ENCODE results near the gene MOXD1. TPM values are rescaled to one million over a fixed set of nuclear protein-coding genes. Genes with fewer than 3 reads are reported as not detected.

MOXD1 gene
- total and polyA plus RNA-seq, 12 donors = 4.8 to 66.3 (median 41.2) TPM

DNA sequence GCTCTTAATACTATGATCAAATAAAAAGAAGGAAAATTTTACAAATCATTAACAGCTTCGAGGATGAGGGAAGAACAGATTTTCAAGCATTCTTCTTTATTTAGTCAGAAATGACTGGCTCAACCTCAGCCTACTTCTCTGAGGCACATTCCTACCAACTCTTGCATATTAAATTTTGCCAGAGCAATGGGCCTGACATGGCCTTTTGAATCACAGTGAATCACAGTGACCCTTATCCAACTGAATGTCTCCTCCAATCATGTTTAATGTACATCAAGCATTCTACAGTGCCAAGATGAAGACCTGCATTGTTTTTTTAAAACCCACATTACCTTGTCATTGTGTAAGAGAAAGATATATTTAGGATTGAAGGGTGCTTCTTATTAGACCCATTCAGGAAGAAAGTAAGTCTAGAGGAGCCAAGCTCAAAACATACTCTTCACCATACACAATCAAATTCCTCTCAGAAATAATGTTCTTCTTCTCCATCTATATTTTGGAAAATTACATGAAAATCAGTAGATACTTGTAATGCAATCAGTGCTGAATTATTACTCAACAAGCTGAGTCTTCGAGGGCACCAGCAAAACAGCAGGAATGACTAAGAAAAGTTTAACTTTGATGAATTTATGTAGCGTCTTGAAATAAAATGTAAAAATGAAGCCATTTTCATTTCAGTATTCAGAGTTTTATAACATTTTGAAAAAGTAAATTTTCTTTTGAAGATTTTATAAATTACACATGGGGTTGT lies 44.1 kb upstream of the MOXD1 start:
- TF ChIP-seq, protein P1, sequence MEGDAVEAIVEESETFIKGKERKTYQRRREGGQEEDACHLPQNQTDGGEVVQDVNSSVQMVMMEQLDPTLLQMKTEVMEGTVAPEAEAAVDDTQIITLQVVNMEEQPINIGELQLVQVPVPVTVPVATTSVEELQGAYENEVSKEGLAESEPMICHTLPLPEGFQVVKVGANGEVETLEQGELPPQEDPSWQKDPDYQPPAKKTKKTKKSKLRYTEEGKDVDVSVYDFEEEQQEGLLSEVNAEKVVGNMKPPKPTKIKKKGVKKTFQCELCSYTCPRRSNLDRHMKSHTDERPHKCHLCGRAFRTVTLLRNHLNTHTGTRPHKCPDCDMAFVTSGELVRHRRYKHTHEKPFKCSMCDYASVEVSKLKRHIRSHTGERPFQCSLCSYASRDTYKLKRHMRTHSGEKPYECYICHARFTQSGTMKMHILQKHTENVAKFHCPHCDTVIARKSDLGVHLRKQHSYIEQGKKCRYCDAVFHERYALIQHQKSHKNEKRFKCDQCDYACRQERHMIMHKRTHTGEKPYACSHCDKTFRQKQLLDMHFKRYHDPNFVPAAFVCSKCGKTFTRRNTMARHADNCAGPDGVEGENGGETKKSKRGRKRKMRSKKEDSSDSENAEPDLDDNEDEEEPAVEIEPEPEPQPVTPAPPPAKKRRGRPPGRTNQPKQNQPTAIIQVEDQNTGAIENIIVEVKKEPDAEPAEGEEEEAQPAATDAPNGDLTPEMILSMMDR (IDR thresholded peaks at IDR 0.05) = no peak
- no peak for TF ChIP-seq POLR2A (IDR thresholded peaks at IDR 0.05)
- WGBS, 4 donors = 61 to 69% (median 63%) methylated on average over 3 of the region's 3 CpGs

DNA sequence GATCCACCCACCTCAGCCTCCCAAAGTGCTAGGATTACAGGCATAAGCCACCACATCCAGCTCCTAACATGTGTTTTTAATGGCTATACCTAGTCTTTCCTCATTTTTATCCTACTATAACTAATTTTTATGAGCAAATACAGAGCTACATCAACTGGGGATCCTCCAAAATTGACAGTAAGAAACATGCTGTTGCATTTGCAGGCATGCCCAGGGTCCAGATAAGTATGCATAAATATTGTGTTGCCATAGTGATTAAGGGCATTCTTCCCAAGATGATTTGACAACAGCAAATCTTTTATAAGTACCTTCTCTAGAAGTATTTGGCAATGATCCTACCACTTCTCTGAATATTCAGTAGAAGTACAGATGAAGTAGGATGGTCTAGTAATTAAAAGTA lies 41.9 kb upstream of the MOXD1 start:
- no peaks in the 10 kb centered on the region for H3K4me1 ChIP-seq (replicated peaks in 1 of 2)
- H3K4me3 ChIP-seq = no peak overlapping the region
- H3K9me3 ChIP-seq (replicated peaks in 1 of 3) = no peaks in the 10 kb centered on the region
- no peak overlapping the region for H3K27ac ChIP-seq
- H3K27me3 ChIP-seq = no peaks in the 10 kb centered on the region
- no peak for DNase-seq
- no peaks in the 10 kb centered on the region for H3K36me3 ChIP-seq (replicated peaks in 1 of 2)
- intact Hi-C loops (cut with DNase I) = no loop called here
- no peak for TF ChIP-seq POLR2A (IDR thresholded peaks at IDR 0.05)
- TF ChIP-seq, protein P1 (IDR thresholded peaks at IDR 0.05) = no peak

More for the DNA sequence above, 44.1 kb upstream of the MOXD1 start:
- H3K4me1 ChIP-seq (replicated peaks in 1 of 2) = no peaks in the 10 kb centered on the region
- H3K9me3 ChIP-seq (replicated peaks in 1 of 3) = no peaks in the 10 kb centered on the region
- H3K27me3 ChIP-seq = no peaks in the 10 kb centered on the region
- no peaks in the 10 kb centered on the region for H3K36me3 ChIP-seq (replicated peaks in 1 of 2)
- no peak for DNase-seq
- intact Hi-C loops (cut with DNase I) = no loop called here
- no peak overlapping the region for H3K4me3 ChIP-seq
- H3K27ac ChIP-seq = peak overlapping the region in 1 of 5 donors; percentile 21

DNA sequence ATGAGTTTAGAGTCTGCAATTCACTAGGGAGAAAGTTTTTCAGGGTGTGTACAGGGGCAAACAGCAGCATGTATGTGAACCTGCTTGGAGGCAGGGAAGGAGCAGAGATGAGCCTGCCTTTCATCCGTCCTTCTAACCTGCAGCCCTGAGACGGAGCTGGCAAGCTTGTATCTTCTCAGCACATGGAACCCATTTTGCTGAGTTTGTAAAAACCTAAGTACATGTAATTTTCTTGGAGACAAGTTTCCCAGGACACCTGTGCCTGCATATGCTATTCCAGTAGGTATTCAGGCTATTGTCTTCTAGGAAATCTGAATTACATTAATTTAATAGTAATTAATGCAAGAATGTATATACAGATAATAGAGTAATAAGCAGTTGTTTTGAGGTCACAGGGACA lies 28.8 kb upstream of the MOXD1 start:
- H3K27me3 ChIP-seq = no peaks in the 10 kb centered on the region
- 67 to 94% (median 76%) methylated on average over 2 of the region's 2 CpGs for WGBS, 4 donors
- H3K4me1 ChIP-seq (replicated peaks in 1 of 2) = no peaks in the 10 kb centered on the region
- H3K9me3 ChIP-seq (replicated peaks in 1 of 3) = no peaks in the 10 kb centered on the region
- TF ChIP-seq, protein P1 (IDR thresholded peaks at IDR 0.05) = no peak
- no peak for TF ChIP-seq POLR2A (IDR thresholded peaks at IDR 0.05)
- no peak overlapping the region for H3K27ac ChIP-seq
- intact Hi-C loops (cut with DNase I) = no loop called here
- H3K36me3 ChIP-seq (replicated peaks in 1 of 2) = no peaks in the 10 kb centered on the region
- no peak for DNase-seq
- no peak overlapping the region for H3K4me3 ChIP-seq

DNA sequence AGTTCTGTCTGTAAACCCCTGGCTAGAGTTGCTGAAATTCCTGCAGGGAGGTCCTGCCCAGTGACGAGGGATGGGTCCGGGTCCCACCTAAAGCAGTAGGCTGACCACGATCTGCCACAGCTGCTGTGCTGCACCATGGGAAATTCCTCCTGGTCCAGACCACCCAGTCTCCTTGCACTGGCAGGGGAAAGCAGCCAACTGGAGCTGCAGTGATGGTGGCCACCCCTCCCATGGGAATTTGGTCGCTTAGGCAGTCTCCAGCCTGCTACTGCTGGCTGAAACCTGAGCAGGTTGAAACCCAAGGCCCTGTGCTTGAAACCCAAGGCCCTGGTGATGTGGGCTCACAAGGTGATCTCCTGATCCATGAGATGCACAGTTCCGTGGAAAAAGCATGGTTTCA lies 23.9 kb upstream of the MOXD1 start:
- Histone ChIP-seq H3K4me1 (replicated peaks in 1 of 2) (no peaks in the 10 kb centered on the region), H3K4me3 (no peak overlapping the region), H3K36me3 (replicated peaks in 1 of 2) (no peaks in the 10 kb centered on the region), H3K27ac (no peak overlapping the region), H3K9me3 (replicated peaks in 1 of 3) (peaks cover 0 to 5% (median 3%) of the 10 kb centered on the region in 3 donors), H3K27me3 (no peaks in the 10 kb centered on the region)
- TF ChIP-seq, protein P1 (IDR thresholded peaks at IDR 0.05) = no peak
- no peak for TF ChIP-seq POLR2A (IDR thresholded peaks at IDR 0.05)
- WGBS, 4 donors = 75 to 100% (median 82%) methylated on average over 3 to 5 of the region's 5 CpGs
- DNase-seq = no peak
- intact Hi-C loops (cut with DNase I) = no loop called here
